OCI-LY3 (cell line): Measurements from ENCODE around the gene CHRNB4.

Experiments
- H2AFZ ChIP-seq: fragments of 200-600, 300-600 bp; shearing (Covaris generic); 2 replicates; pipeline ENCODE4 v1.6.0; 2014; ENCODE audit warnings: antibody characterized with exemption, low read depth, low read length
- H3K27ac ChIP-seq: fragments of 200-600, 300-600 bp; sonication (generic); 2 replicates; pipeline ENCODE4 v1.5.1; 2014; ENCODE audit warnings: mild to moderate bottlenecking, low read length, moderate library complexity, mixed read lengths
- H3K27me3 ChIP-seq: fragments of 200-600, 300-600 bp; sonication (generic); 2 replicates; pipeline ENCODE4 v1.6.1; 2014; ENCODE audit warnings: low read depth, low read length, mixed read lengths
- H3K36me3 ChIP-seq: fragments of 200-600, 300-600 bp; sonication (generic); replicated peaks from 2 replicates; pipeline ENCODE3; 2014; ENCODE audit warnings: low read depth, low read length, mixed read lengths
- H3K4me1 ChIP-seq: fragments of 300-600, 200-600 bp; sonication (generic); 2 replicates; pipeline ENCODE4 v1.6.1; 2014; ENCODE audit warnings: low read length, mixed read lengths
- H3K4me2 ChIP-seq: fragments of 200-600, 300-600 bp; sonication (generic); 2 replicates; pipeline ENCODE4 v1.6.1; 2014; ENCODE audit warnings: low read length, mixed read lengths
- H3K4me3 ChIP-seq: fragments of 300-600, 200-600 bp; sonication (generic); 2 replicates; pipeline ENCODE4 v1.5.1; 2014; ENCODE audit warnings: antibody characterized with exemption, mild to moderate bottlenecking, low read length, moderate library complexity
- H3K79me2 ChIP-seq: fragments of 300-600, 200-600 bp; shearing (Covaris generic); 2 replicates; pipeline ENCODE4 v1.6.1; 2014; ENCODE audit warnings: mild to moderate bottlenecking, low read length, mixed read lengths
- H3K9ac ChIP-seq: fragments of 300-600, 200-600 bp; shearing (Covaris generic); 2 replicates; pipeline ENCODE4 v1.6.0; 2014; ENCODE audit warnings: mild to moderate bottlenecking, low read length, moderate library complexity
- H3K9me3 ChIP-seq: fragments of 200-600, 300-600 bp; shearing (Covaris generic); 2 replicates; pipeline ENCODE4 v1.6.1; 2014; ENCODE audit warnings: low read length, mixed read lengths; ENCODE audit not compliant: insufficient read depth
- H4K20me1 ChIP-seq: fragments of 200-600, 300-600 bp; sonication (generic); 2 replicates; pipeline ENCODE4 v1.6.1; 2016; ENCODE audit warnings: low read length, mixed read lengths; ENCODE audit not compliant: insufficient read depth
- CTCF ChIP-seq: fragments of 200-600, 300-600 bp; sonication (generic); IDR thresholded peaks from 2 replicates; pipeline ENCODE4 v1.5.1; 2014; ENCODE audit warnings: antibody characterized with exemption, low read length, low read depth
- EZH2phosphoT487 ChIP-seq: fragments of 200-600 bp; shearing (Covaris generic); IDR thresholded peaks from 2 replicates; pipeline ENCODE4 v1.6.1; 2018; ENCODE audit warnings: antibody characterized with exemption, mixed run types, low read depth

Gene CHRNB4

GRCh38 chr15:78618064-78618463 lies 22.9 kb downstream of the CHRNB4 start:
- Histone ChIP-seq H4K20me1 (no peaks in the 10 kb centered on the region), H2AFZ (peak overlapping the region; percentile 40; the same call in 1 of the 2 replicates), H3K9ac (no peak overlapping the region), H3K4me3 (no peak overlapping the region), H3K27me3 (no peaks in the 10 kb centered on the region), H3K36me3 (no peaks in the 10 kb centered on the region), H3K4me1 (no peaks in the 10 kb centered on the region), H3K4me2 (no peak overlapping the region), H3K27ac (no peak overlapping the region), H3K79me2 (no peaks in the 10 kb centered on the region), H3K9me3 (no peaks in the 10 kb centered on the region)
- no peak for TF ChIP-seq CTCF
- no peak for TF ChIP-seq EZH2phosphoT487

DNA sequence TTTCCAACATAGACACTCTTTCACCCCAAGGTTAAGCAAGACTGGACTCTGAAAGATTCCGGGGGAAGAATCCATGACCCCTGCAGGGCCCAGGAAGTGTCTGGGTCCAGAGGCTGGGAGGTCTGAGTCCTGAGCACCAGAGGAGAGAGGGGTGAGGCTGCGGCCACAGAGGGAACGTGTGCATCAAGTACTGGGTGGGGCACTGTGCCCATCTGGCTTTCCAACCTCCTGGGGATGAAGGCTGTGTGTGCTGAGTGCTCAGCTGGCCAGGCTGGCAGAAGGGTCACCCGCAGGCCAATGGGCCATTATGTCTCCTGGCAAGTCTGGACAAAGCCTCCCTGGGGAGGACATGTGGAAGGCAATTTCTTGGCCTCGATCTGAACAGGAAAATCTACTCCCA lies 23.5 kb downstream of the CHRNB4 start:
- H3K4me3 ChIP-seq, result no peak overlapping the region
- H3K9me3 ChIP-seq, result no peaks in the 10 kb centered on the region
- H3K9ac ChIP-seq, result no peak overlapping the region
- no peak overlapping the region for H3K4me2 ChIP-seq
- H3K27me3 ChIP-seq, result no peaks in the 10 kb centered on the region
- H4K20me1 ChIP-seq, result no peaks in the 10 kb centered on the region
- no peak for TF ChIP-seq EZH2phosphoT487
- TF ChIP-seq CTCF, result no peak
- no peaks in the 10 kb centered on the region for H3K79me2 ChIP-seq
- no peak overlapping the region for H3K27ac ChIP-seq
- H3K4me1 ChIP-seq, result no peaks in the 10 kb centered on the region
- no peaks in the 10 kb centered on the region for H3K36me3 ChIP-seq
- no peak overlapping the region for H2AFZ ChIP-seq

GRCh38 chr15:78617076-78617475 lies 23.9 kb downstream of the CHRNB4 start:
- no peak overlapping the region for H3K4me3 ChIP-seq
- no peak overlapping the region for H2AFZ ChIP-seq
- no peaks in the 10 kb centered on the region for H4K20me1 ChIP-seq
- no peak overlapping the region for H3K27ac ChIP-seq
- no peaks in the 10 kb centered on the region for H3K36me3 ChIP-seq
- no peaks in the 10 kb centered on the region for H3K79me2 ChIP-seq
- H3K27me3 ChIP-seq, result no peaks in the 10 kb centered on the region
- H3K4me2 ChIP-seq, result no peak overlapping the region
- H3K9ac ChIP-seq, result no peak overlapping the region
- H3K9me3 ChIP-seq, result no peaks in the 10 kb centered on the region
- H3K4me1 ChIP-seq, result no peaks in the 10 kb centered on the region
- no peak for TF ChIP-seq EZH2phosphoT487
- TF ChIP-seq CTCF, result no peak

- no peak overlapping the region for H3K4me2 ChIP-seq
- no peak overlapping the region for H3K4me3 ChIP-seq
- TF ChIP-seq EZH2phosphoT487, result no peak
- TF ChIP-seq CTCF, result no peak
Observed at GRCh38 chr15:78616506-78616905, 24.5 kb downstream of the CHRNB4 start.

More at GRCh38 chr15:78616506-78616905, 24.5 kb downstream of the CHRNB4 start:
- no peak overlapping the region for H3K27ac ChIP-seq
- no peaks in the 10 kb centered on the region for H4K20me1 ChIP-seq
- no peak overlapping the region for H3K9ac ChIP-seq
- no peaks in the 10 kb centered on the region for H3K4me1 ChIP-seq
- H3K27me3 ChIP-seq, result no peaks in the 10 kb centered on the region
- no peaks in the 10 kb centered on the region for H3K79me2 ChIP-seq
- no peak overlapping the region for H2AFZ ChIP-seq
- H3K9me3 ChIP-seq, result no peaks in the 10 kb centered on the region
- H3K36me3 ChIP-seq, result no peaks in the 10 kb centered on the region
